K562 (cell line): ENCODE measurements around the gene OR6S1. TPM values are rescaled to one million over a fixed set of nuclear protein-coding genes. Genes with fewer than 3 reads are reported as not detected.

Source experiments
- ATAC-seq: fragments of 200-7000 bp; cut with Tn5 transposase; 3 replicates; pipeline ENCODE4 v1.9.1; 2020; ENCODE audit warnings: moderate library complexity
- BruUV-seq: library from RNA; stranded (reverse); fragments of 400-500 nt; replicated peaks from 2 replicates; lab custom pipeline; 2021; lab: Mats Ljungman, UMichigan
- CTCF ChIA-PET: fragments of 300-600 bp; formaldehyde crosslinking; extraction: SDS; loops from one replicate; lab custom pipeline; 2021; ENCODE audit warnings: low intra/inter-chr PET ratio; lab: Yijun Ruan, JAX
- POLR2A ChIA-PET: fragments of 300-600, 350-650 bp; sonication (Branson Sonifier 250); formaldehyde crosslinking; extraction: SDS; loops from one replicate; lab custom pipeline; 2021; ENCODE audit warnings: antibody characterized with exemption, inconsistent platforms; lab: Yijun Ruan, JAX
- DNase-seq, 4 experiments: peaks; one replicate each; pipeline versions ENCODE4 v3.0.0 to v3.0.0-alpha.2; 2011 to 2018; ENCODE audit warnings: low spot score in 3 of 4, mixed read lengths in 3 of 4; ENCODE audit errors: extremely low read depth in 1 of 4
- FAIRE-seq: peaks from 2 replicates; lab custom pipeline; 2011; peaks lifted over from hg19 to GRCh38; lab: Jason Lieb, UNC
- H2AFZ ChIP-seq: 2 replicates; pipeline ENCODE4 v1.6.0; 2011; ENCODE audit warnings: low read depth, low read length, control low read depth, inconsistent platforms
- H3K27ac ChIP-seq: fragments of 200-600 bp; 3 replicates; pipeline ENCODE4 v1.8.0; 2011; ENCODE audit warnings: low read depth, mild to moderate bottlenecking, control low read depth, inconsistent platforms, low read length, moderate library complexity, mixed read lengths; ENCODE audit errors: extremely low read depth
- H3K27me3 ChIP-seq, 2 experiments: fragments of 300-600 bp in 1 of 2; 2 replicates in 1 of 2; 3 replicates in 1 of 2; pipeline versions ENCODE4 v1.6.0 to v1.8.0; 2011; ENCODE audit warnings: inconsistent platforms in 2 of 2, low read length in 2 of 2, mild to moderate bottlenecking in 1 of 2, mixed read lengths in 1 of 2, moderate library complexity in 1 of 2; ENCODE audit not compliant: control insufficient read depth in 2 of 2, insufficient read depth in 2 of 2
- H3K36me3 ChIP-seq: fragments of 300-600 bp; 3 replicates; pipeline ENCODE4 v1.8.0; 2011; ENCODE audit warnings: mild to moderate bottlenecking, low read length, inconsistent platforms; ENCODE audit not compliant: control insufficient read depth, insufficient read depth
- H3K4me1 ChIP-seq, 2 experiments: fragments of 200-600 bp in 1 of 2; replicated peaks in 1 of 2; 2 replicates in 1 of 2; 3 replicates in 1 of 2; pipeline versions ENCODE4 v1.5.1 to v1.8.0; 2011; ENCODE audit warnings: inconsistent platforms in 2 of 2, low read length in 2 of 2, mild to moderate bottlenecking in 1 of 2, mixed read lengths in 1 of 2, moderate library complexity in 1 of 2; ENCODE audit not compliant: control insufficient read depth in 2 of 2, insufficient read depth in 2 of 2
- H3K4me2 ChIP-seq: 2 replicates; pipeline ENCODE4 v1.6.1; 2011; ENCODE audit warnings: low read length, control low read depth, inconsistent platforms, mixed read lengths; ENCODE audit not compliant: insufficient read depth
- H3K4me3 ChIP-seq: fragments of 200-600 bp; sonication (generic), shearing (Covaris generic); 2 replicates; pipeline ENCODE4 v1.5.1; 2016; ENCODE audit warnings: control low read depth, inconsistent platforms
- H3K79me2 ChIP-seq: fragments of 200-600 bp; 3 replicates; pipeline ENCODE4 v1.8.0; 2011; ENCODE audit warnings: low read length, inconsistent platforms; ENCODE audit not compliant: control insufficient read depth, insufficient read depth
- H3K9ac ChIP-seq, 2 experiments: 2 replicates each; pipeline versions ENCODE4 v1.6.0 to v1.6.1; 2011; ENCODE audit warnings: low read depth in 2 of 2, low read length in 2 of 2, control low read depth in 1 of 2, inconsistent platforms in 1 of 2, mild to moderate bottlenecking in 1 of 2, mixed read lengths in 1 of 2; ENCODE audit not compliant: insufficient read depth in 1 of 2
- H3K9me1 ChIP-seq: one replicate; pipeline ENCODE4 v1.6.0; 2011; ENCODE audit warnings: inconsistent platforms, mild to moderate bottlenecking, low read length, moderate library complexity; ENCODE audit not compliant: control insufficient read depth, insufficient read depth
- H3K9me3 ChIP-seq: replicated peaks from 2 replicates; pipeline ENCODE4 v1.5.1; 2011; ENCODE audit warnings: low read depth, low read length, inconsistent platforms; ENCODE audit not compliant: control insufficient read depth, insufficient read depth
- H4K20me1 ChIP-seq: replicated peaks from 2 replicates; pipeline ENCODE4 v1.6.1; 2011; ENCODE audit warnings: low read length, inconsistent platforms, mixed read lengths; ENCODE audit not compliant: control insufficient read depth, insufficient read depth
- CEBPB ChIP-seq: fragments of 450-650 bp; IDR thresholded peaks from 2 replicates; pipeline ENCODE4 v1.6.1; 2016; ENCODE audit warnings: missing genetic modification characterization, missing compliant biosample characterization
- CEBPG ChIP-seq, 3 experiments: fragments of 200-800 bp in 1 of 3; sonication (Bioruptor generic) in 1 of 3; sonication (generic) in 1 of 3; formaldehyde crosslinking in 1 of 3; IDR thresholded peaks in 2 of 3; conservative IDR thresholded peaks in 1 of 3; 2 replicates each; pipeline versions ENCODE4 v1.6.1 to v1.8.0; 2016 to 2022; ENCODE audit warnings: missing compliant biosample characterization in 2 of 3, missing genetic modification characterization in 2 of 3, mild to moderate bottlenecking in 1 of 3, missing genetic modification reagents in 1 of 3
- WGBS: fragments of 100-300 bp; shearing (Covaris generic); methylation state at CpG from one replicate; pipeline ENCODE4 v1.1.6; 2016; ENCODE audit warnings: low coverage, mixed read lengths; ENCODE audit not compliant: insufficient coverage; ENCODE audit errors: missing lambda C conversion rate; 5-methylcytosine and 5-hydroxymethylcytosine counted together
- in situ Hi-C: fragments of 300-500 bp; cut with MboI; formaldehyde crosslinking; loops from 4 replicates; pipeline ENCODE4 v1.15.0; 2018; ENCODE audit warnings: inconsistent platforms, mixed read lengths
- intact Hi-C: fragments of 100-400 bp; cut with micrococcal nuclease; formaldehyde crosslinking; loops from 2 replicates; pipeline ENCODE4 v1.14.2; 2022
- polyA plus RNA-seq, 8 experiments: library from polyadenylated mRNA; depleted of rRNA in 4 of 8; stranded (reverse) in 5 of 8; unstranded in 3 of 8; fragments of >200 nt; fragmentation: Nextera tagmentation in 2 of 8; fragmentation: Illumina TruSeq in 1 of 8; extraction: Ambion mirVana in 2 of 8; extraction: Trizol in 1 of 8; gene quantifications; 2 replicates each; pipeline versions ENCODE4 v1.2.1 to v1.2.3, GENCODE V29; 2011 to 2014; ENCODE audit warnings: inconsistent platforms in 1 of 8, missing spikeins in 1 of 8
- total RNA-seq, 7 experiments: library from RNA; depleted of rRNA in 6 of 7; stranded (reverse); fragments of >200 nt in 6 of 7; fragmentation: Illumina TruSeq in 2 of 7; extraction: Trizol in 2 of 7; gene quantifications; 2 replicates each; pipeline versions ENCODE4 v1.2.1 to v1.2.3, GENCODE V29; 2011 to 2021; ENCODE audit warnings: low replicate concordance in 1 of 7
- TF ChIP-seq, protein P1 (sequence below): IDR thresholded peaks from 2 replicates; pipeline ENCODE4 v1.6.1; 2016; ENCODE audit warnings: missing genetic modification characterization, missing compliant biosample characterization

Gene OR6S1
- total and polyA plus RNA-seq, 9 of the 15 experiments (the other 6 are each of a cell fraction or from before 2014, with no cell fraction given), result not detected

- no peaks in the 10 kb centered on the region for H3K9me3 ChIP-seq
- ChIA-PET CTCF (no interaction called here), POLR2A (interaction anchor here (1.0 kb wide), 1 partner anchor 64 kb away, joined by 3 read pairs; the partner anchor contains the start of gene RNASE4)
- H3K4me1 ChIP-seq, result peaks cover 14 to 15% of the 10 kb centered on the region in 2 experiments; a peak in 4 of 5 replicates
- H3K79me2 ChIP-seq, result no peaks in the 10 kb centered on the region
- H3K9ac ChIP-seq, result no peak overlapping the region
- H3K9me1 ChIP-seq, result no peaks in the 10 kb centered on the region
- FAIRE-seq (no peak), DNase-seq (no peak), ATAC-seq (no peak)
- H3K4me3 ChIP-seq, result no peak overlapping the region
- H3K36me3 ChIP-seq, result no peaks in the 10 kb centered on the region
- no peak overlapping the region for H3K4me2 ChIP-seq
- H3K27me3 ChIP-seq, result no peaks in the 10 kb centered on the region
- TF ChIP-seq CEBPG (CRISPR knock-in tag; IDR thresholded peaks at IDR 0.05) (no peak), CEBPG (tag; conservative IDR thresholded peaks at IDR 0.05 in 1 of 2, IDR thresholded peaks at IDR 0.05 in 1 of 2) (peak in 1 of 2 experiments; percentile 37; a peak in 2 of 4 replicates), CEBPB (tag) (0 out of 2 replicates have a peak, but pooled peaks have one; percentile 16)
- TF ChIP-seq, protein P1, sequence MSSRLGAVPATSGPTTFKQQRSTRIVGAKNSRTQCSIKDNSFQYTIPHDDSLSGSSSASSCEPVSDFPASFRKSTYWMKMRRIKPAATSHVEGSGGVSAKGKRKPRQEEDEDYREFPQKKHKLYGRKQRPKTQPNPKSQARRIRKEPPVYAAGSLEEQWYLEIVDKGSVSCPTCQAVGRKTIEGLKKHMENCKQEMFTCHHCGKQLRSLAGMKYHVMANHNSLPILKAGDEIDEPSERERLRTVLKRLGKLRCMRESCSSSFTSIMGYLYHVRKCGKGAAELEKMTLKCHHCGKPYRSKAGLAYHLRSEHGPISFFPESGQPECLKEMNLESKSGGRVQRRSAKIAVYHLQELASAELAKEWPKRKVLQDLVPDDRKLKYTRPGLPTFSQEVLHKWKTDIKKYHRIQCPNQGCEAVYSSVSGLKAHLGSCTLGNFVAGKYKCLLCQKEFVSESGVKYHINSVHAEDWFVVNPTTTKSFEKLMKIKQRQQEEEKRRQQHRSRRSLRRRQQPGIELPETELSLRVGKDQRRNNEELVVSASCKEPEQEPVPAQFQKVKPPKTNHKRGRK, result no peak
- no peak overlapping the region for H2AFZ ChIP-seq
- 0 out of 2 replicates have a peak, but pooled peaks cover 4% of the 10 kb centered on the region for H4K20me1 ChIP-seq
- 16% methylated on average over 2 of the region's 2 CpGs for WGBS
- in situ Hi-C loops, result no loop called here
- no peak overlapping the region for H3K27ac ChIP-seq
- BruUV-seq, result no TSS peak
- intact Hi-C loops, result no loop called here
Observed at GRCh38 chr14:20620798-20621478, 20.6 kb downstream of the OR6S1 start.
